IPS DF 4.7 (cell line): Measurements from ENCODE around the gene PCGF2.

Experiments used
- DNase-seq: peaks from one replicate; pipeline ENCODE4 v3.0.0-alpha.2; 2013; ENCODE audit warnings: low spot score; ENCODE audit errors: extremely low read depth

The PCGF2 gene

DNA sequence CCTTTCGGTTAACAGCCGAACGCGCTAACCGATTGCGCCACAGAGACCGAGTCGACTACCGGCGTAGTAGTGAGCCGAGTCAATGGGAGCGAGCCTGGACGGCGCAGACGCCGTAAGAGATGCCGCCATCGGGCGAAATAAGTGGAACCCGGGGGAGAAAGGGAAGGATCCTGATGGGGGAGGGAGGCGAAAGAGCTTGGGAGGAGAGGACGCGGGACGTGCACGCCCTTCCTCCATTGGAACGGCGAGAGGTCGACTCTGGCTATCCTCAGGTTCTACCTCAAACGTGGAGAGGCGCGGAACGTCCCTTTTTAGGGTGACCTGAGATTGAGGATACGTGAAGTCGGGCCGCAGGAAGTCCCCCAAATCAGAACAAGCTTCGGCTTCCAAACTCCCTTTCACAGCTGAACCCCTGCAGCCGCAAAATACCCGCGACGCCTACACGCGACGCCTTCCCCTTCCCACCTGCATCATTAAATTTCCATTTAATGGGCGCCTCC lies 3.7 kb upstream of the PCGF2 start:
- DNase-seq = no peak

DNA sequence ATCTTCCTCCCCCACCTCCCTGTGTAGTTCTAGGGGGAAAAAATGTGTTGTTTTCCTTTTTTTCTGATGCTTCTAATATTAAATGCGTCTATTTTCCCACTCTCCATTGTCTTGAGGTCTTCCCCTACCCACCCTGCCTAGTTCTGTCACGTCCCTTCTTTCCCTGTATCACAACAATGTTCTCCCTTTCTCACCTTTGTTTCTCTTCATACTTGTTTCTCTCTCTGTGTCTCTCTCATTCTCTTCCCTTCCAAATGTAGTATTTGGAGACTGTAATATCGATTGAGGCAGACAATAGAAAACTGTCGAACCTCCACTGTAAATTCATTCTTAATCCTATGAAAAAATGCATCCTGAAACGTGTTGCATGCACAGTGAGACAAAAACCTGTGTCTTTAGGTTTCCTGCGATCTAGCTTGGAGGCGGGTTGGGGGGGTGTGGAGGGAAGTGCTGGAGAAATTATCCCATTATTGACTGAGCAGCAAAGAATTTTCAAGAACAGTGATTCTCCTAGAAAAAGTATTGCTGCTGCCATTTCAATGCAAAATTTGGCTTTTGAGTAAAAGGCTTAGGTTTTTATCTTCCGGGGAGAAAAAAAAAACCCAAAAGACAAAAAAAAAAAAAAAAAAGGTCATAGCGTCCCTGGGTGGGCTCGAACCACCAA lies 3.1 kb upstream of the PCGF2 start:
- DNase-seq = no peak

DNA sequence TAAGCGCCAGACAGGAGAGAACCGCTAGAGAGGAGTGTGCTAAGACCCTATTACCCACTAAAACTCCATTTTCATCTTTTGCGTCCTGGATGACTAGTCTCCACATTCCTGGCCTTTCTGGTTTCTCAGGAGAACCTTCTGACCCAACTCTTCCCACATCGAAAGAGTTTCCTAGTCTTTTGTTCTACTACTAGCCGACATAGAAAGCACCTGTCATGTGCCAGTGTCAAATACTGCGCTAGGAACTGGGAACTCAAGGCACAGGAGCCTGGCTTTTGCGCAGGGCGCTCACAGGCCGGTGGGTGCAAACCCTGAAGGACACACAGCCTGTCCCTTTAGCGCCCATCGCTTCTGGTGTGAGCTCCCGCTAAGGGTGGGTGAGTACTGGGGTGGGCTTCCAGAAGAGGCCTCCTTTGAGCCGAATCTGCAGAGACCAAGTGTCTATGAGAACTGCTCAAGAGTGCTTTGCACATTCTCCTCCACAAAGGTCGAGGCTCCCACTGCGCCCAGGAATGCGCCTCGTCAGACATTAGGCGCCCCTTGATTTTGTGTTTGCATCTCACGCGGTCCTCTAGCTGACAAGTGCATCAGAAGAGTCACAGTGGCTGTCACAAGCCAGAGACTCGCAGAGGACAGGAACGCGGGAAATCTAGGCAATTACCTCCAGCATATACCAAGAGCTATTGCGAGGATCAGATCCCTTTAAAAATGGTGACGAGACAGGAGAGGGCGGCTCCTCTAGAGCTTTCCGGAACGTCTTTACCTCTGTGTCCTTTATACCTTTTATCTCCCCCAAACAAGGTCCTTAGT lies 2.4 kb upstream of the PCGF2 start:
- DNase-seq = no peak

DNA sequence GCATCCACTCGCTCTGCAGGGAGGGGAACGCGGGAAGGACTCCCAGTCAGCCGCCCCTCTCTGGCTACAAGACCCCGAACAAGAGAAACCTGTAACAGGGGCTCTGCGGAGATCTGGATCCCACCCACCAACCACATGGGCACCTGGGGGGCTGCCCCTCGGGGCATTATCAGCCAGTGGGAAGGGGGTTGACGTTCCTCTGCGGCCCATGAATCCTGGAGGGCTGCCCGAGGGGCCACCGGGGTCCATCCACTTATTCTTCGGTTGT lies 1.8 kb upstream of the PCGF2 start:
- no peak for DNase-seq

DNA sequence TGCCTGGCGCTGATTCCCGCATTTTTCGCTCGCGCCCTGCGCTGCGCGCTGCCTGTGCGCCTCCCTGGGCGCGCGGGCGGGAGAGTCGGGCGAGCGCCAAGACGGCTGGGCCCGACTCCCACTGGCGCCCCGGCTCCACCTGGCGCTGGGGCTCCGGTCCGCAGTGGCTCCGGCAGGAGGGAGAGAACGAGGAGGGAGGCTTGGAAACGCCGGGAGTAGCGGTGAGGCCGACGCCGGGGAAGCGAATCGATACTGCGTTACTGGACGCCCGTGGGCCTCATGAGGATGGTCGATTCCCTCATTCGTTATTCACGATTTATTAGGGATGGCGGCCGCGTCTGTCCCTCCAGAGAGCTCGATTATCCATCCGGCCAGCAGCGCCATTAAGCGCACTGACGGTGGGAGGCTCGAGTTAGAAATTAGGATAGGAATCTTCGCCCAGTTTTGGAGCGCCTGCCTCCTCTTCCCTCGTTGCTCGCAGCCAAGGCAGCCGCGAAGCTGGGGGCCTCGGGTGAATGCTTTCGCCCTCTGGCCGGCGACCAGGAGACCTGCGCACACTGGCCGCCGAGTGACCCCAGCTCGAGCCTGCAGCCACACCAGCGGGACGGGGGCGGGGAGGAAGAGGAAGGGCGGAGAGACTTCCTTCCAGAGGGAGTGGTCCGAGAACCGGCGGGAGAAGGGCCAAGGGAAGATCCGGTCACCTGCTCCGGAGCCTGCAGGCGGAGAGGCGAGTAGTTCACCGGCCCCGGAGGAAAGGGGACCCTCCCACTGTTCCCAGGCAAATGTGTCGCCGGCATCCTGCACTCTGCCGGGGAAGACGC lies 1.3 kb upstream of the PCGF2 start:
- no peak for DNase-seq

DNA sequence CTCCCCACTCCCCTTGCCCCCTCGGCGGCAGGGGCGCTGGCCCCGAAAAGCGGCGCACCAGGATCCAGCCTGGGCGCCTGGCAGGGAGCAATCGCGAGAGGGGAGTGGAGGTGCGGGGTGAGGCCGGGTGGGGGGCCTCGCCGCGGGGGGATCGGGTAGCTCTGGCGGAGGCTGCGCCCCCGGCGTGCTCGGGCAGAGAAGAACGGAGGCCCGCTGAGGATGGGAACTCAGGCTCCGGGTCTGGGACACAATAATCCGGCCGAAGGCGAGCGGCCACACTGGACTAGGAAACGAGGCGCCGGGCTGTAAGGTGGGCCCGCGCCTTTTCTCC lies 721 bp upstream of the PCGF2 start:
- no peak for DNase-seq

DNA sequence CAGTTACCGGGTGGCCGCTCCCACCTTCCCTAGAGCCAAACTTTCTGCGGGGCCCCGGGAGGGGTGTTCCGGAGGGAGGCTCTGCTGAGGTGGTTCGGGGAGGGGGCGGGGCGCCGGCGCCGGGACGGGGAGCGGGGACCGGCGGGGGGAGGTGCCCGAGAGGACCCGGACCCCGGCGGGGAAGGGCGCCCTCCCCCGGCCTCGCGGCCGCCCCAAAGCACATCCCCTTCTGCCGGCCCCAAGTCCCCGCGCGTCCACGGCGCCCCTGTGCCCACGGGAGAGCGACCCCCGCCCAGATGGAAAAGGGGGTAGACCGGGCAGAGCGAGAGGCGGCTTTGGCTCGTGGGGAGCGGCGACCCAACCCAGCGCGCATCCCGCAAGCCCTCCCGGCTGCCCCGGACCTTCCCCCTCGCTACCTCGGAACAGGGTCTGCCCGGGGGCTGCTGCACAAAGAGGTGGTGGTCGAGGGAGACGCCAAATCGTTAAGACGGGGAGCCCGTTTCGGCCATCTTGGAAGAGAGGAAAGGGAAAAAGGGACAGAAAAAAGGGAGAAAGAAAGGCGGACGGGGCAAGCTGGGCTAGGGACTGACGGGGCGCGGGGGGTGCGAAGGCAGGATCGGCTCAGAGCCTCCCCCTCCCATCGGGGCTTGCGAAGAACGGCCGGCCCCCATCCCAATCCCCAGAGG lies 530 bp downstream of the PCGF2 start:
- no peak for DNase-seq

DNA sequence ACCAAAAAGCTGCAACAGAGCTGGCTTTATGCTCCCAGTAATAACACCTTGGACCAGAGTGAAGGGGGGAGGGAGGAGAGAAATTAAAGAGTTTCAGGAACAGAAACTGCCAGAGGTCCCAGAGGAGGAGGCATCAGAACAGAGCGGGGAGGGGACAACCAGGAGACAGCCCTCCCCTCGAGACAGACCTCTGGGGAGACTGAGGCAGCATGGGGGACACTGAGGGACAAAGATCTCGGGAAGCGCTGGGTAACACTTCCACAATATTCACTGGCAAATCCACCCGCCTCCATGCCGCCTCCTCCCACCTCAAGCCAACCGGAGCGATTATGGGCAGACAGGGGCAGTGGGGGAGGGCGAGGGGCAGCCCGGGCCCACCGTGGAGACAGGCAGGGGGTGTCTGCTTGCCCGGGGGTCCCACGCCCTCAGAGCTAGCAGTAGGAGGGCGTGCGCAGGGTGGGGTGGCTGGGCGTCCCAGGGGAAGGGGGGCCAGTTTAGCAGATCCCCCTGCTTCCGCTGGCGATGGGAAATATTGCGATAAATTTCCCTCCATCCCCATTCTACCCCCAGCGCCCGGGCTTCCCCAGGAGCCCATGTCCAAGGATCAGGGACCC lies 1.2 kb downstream of the PCGF2 start:
- DNase-seq = no peak

DNA sequence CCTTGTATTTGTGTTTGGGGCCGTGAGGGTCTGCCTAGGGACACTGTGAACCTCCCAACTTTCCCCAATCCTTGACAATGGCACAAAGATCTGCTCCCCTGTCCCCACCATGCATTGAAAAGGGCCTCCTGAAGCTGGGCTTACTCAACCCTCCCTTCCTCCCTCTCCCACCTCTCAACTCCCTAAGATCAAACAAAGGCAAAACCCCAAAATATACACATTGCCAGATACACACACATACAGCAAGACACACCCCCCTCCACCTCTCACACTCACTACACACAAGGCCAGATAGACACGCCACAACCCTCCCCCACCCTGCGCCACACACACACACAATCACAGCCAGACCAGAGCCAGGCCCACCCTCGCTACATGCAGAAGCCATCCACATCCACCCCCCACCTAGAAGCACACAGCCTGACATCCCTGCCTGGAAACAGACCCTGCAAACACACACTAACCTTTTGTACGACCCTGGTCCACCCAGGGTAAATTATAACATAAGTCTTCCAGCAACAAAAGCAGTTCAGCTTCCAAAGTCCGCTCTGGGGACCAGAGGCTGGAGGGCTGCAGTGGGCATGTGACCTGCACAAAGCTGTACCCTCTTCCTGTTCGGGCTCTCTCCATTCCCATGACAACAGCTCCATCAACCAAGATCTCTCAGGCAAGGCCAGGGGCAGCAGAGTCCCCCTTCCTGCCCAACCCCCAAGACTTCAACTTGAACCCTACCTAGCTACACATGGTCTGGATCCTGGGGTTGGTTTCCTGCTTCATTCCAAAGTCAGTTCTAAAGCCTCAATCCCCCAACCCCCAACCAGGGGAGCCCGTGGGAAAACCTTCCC lies 1.9 kb downstream of the PCGF2 start:
- no peak for DNase-seq

DNA sequence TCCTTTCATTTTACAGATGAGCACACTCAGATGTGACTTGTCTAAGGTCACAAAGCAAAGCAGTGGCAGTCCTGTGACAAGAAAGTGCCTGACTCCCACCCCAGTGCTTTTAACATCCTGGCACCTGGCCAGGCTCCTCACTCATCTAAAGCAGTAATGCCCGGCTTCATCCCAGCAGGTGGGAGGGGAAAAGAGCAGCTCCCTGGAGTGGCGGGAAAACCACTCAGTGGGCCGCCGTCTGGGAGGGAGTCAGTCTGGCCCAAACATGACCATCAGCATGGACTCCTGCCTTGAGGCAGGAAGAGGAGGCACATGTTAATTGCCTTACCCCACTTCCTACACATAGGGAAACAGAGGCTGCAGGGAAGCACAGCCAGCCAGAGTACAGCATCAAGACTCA lies 2.6 kb downstream of the PCGF2 start:
- DNase-seq = no peak

DNA sequence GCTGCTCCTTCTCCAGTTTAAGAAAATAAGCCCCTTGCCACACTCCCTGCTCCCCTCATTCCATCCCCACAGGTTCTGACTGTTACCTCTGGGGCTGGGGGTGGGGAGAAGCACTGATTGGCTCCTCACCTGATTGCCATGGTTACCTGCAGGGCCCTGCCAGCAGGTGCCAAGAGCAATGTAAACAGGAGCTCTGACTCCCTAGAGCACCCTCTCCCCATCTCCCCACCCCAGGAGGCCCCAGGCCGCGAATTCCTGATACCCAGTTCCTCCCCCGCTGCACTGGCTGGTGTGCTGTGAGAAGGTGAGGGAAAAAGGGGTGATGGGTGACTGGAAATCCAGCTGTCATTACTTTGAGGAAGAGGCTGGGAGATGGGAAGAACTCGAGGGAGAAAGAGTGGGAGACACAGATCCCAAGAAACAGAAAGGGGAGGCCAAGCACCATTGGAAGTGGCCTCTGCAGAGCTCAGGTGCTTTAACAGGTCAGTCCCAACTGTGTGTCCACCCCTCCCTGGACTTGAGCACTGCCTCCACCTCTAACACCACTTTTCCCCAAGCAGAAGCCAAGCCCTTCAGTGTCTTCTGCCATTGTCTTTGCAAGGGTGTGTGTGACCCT lies 4.5 kb downstream of the PCGF2 start:
- no peak for DNase-seq

DNA sequence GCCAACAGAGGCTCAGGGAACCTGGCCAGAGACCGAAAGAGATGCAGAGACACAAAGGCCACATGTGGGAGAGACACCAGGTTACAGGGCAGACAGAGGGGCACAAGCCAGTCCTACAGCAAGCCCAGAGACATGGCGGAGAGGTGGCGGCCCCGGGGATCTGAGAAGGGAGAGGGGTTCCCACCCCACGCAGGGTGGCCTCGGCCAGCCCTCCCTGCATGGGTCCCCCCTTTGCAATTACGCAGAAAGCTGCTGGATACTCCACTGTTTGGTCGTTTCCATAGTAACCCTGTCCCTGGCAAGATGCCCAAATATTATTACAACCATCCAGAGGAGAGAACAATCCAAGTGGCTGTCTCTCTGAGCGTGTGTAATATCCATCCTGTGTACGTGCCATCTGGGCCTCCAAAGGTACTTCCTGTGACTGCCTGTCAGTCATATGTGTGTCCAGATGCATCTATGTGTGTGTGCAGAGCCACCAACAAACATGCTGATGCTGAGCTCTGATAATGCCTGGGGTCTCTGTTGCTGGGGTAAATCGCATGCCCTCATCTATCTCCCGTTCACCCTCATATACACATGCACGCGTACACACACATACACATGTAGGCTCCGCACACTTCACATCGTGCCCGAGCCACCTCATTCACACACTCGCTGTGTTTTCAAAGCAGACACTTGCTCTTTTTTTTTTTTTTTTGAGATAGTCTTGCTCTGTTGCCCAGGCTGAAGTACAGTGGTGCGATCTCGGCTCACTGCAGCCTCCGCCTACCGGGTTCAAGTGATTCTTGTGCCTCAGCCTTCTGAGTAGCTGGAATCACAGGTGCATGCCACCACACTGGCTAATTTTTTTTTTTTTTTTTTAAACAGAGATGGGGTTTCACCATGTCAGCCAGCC lies 5.5 kb downstream of the PCGF2 start:
- DNase-seq = no peak

DNA sequence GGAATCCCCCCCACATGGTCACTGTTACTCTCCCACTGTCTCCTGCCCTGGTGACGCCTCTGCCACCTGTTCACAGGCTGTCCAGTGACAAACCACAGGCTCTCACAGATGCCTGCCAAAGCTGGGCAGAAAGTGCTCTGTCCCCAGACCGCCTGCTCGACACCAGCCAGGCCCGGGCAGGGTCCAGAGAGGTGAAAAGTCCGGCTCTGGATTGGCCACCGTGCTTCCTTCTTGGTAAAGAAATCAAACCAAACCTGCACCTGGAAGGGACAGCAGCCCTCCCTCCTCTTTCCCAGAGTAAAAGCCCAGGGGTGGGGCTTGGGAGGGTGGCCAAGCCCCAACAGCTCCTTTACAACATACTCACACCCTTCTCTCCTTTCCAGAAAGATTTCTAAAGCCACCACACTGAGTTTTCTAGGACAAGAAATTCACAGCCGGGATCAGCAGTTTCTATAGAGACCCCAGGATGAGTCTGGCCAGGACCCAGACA lies 6.2 kb downstream of the PCGF2 start:
- DNase-seq = no peak

DNA sequence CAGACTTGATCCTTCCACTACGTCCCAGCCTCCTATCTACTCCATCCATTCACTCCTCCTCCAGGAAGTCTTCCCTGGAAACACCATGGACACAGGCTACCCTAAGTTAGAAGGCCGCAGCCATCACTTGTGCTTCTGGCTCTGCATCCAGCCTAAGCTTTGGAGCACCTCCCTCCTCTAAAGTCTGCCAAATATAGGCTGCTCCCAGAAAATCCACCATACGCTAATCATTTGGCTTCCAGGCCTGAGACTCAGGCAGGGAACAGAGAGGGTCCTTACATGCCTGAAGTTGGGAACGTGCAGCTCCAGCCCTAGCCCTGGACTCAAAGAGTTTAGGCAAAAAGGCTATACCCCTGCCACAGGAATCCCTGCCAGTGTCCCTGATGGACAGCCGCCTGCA lies 6.7 kb downstream of the PCGF2 start:
- no peak for DNase-seq

DNA sequence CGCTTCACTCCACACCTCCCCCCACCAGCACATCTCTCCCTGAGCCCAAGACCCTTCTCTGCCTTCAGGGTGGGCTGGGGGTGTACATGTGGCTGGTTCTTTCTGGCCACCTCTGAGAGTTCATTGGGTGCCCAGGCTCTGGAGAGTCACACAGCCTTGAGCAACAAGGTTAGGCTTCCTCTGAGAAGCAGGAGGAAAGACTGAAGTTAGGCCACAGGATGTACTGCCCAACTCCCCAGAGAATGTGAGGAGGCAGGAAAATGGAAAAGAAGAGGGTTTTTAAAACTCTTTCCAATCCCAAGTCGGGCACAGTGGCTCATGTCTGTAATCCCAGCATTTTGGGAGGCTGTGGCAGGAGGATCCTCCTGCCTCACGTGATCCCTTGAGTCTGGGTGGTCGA lies 7.3 kb downstream of the PCGF2 start:
- DNase-seq = no peak

DNA sequence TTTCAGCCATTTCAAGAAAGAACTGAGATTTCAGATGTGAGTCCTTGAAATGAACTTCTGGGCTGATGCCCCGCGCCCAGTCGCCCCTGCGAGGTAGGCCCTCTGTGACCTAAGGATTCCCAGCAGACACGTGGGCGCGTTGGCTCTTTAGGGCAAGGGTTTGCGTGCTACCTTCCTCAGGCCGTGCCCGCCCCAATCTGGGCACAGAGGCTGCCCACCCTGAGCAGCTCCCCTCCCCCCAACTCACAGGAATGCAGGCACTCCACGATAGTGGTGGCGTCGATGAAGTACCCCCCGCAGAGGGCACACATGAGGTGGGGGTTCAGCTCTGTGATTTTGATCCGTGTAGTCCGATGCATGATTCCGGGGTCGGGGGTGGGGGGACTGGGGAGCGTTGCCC lies 8.1 kb downstream of the PCGF2 start:
- no peak for DNase-seq

DNA sequence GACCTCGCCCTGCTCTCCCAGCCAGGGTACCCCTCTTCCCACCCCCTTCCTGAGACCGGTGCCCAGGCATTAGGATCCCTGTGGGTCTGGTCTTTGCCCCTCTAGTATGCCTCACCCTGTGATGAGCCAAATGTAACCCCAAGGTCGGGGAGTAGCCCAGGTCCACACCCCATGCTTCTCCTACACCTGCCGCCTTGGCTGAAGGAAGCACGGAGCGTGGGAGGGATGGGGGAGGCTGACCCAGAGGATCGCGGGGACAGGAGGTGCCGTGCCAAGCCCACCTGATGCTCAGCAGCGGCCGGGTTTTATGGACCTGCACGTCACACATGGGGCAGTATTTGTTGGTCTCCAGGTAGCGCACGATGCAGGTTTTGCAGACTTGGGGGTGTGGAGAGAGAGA lies 8.8 kb downstream of the PCGF2 start:
- DNase-seq = no peak

DNA sequence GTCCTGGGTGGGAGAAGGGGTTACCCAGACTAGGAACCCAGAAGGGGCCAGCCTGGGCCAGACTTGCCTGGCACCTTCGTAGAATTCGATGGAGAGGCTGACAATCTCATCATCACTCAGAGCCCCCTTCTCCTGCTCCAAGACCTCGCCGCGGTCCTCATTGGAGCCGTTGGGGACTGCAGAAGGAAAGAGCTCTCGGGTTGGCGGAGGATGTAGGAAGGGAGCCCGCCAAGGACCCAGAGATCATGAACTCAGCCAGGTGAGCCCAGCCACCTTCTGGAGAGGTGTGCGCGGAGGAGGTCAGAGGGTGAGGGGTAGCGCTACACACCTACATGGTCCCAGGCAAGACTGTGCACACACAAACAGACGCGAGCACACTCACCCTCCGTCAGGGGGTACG lies 9.4 kb downstream of the PCGF2 start:
- DNase-seq = no peak
